Fibroblast of villous mesenchyme (primary cell): ENCODE results near the gene ALDH2. TPM values are rescaled to one million over a fixed set of nuclear protein-coding genes. Genes with fewer than 3 reads are reported as not detected.

ENCODE experiments used
- DNase-seq: peaks from one replicate; pipeline ENCODE4 v3.0.0-alpha.2; 2010; ENCODE audit warnings: low read depth
- H3K4me3 ChIP-seq: 2 replicates; pipeline ENCODE4 v1.5.1; 2011; ENCODE audit warnings: low read depth, mild to moderate bottlenecking, low read length
- total RNA-seq: library from RNA; depleted of rRNA; stranded (reverse); fragments of >200 nt; gene quantifications from 2 replicates; pipeline ENCODE4 v1.2.3, GENCODE V29; 2012
- TF ChIP-seq, protein P1 (sequence below): IDR thresholded peaks from 2 replicates; pipeline ENCODE4 v1.5.1; 2012; ENCODE audit warnings: low read depth, mild to moderate bottlenecking, low read length; ENCODE audit not compliant: insufficient read depth

The ALDH2 gene
- total RNA-seq, 1 donor: 13.4 TPM

DNA sequence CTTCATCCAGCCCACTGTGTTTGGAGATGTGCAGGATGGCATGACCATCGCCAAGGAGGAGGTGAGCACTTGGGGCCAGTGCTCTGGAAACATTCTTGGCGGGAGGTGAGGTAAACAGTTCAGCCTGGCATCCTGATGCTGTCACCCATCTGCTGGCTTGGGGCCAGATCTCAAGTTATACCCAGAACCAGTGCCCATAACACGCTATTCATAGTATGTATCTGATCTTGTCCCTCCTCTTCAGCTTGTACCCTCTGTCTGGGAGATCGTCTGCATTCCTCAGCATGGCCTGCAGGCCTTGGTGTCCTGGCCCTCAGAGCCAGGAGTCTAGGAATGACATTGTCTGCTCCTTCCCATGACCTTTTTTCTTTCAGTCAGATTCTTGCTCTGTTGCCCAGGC lies 31.4 kb downstream of the ALDH2 start:
- H3K4me3 ChIP-seq: no peak overlapping the region
- DNase-seq: no peak
- TF ChIP-seq, protein P1, sequence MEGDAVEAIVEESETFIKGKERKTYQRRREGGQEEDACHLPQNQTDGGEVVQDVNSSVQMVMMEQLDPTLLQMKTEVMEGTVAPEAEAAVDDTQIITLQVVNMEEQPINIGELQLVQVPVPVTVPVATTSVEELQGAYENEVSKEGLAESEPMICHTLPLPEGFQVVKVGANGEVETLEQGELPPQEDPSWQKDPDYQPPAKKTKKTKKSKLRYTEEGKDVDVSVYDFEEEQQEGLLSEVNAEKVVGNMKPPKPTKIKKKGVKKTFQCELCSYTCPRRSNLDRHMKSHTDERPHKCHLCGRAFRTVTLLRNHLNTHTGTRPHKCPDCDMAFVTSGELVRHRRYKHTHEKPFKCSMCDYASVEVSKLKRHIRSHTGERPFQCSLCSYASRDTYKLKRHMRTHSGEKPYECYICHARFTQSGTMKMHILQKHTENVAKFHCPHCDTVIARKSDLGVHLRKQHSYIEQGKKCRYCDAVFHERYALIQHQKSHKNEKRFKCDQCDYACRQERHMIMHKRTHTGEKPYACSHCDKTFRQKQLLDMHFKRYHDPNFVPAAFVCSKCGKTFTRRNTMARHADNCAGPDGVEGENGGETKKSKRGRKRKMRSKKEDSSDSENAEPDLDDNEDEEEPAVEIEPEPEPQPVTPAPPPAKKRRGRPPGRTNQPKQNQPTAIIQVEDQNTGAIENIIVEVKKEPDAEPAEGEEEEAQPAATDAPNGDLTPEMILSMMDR: no peak

DNA sequence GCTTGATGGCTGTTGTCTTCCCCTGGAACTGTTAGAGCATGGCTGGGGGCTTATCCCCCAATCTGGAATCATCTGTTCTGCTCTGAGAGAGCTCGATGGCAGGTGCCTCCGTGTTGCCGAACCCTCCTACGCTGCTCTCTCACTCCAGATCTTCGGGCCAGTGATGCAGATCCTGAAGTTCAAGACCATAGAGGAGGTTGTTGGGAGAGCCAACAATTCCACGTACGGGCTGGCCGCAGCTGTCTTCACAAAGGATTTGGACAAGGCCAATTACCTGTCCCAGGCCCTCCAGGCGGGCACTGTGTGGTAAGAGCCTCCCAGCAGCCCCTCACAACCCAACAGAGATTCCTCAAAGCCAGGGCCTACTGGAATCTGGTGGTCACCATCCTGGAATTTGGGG lies 33.0 kb downstream of the ALDH2 start:
- no peak overlapping the region for H3K4me3 ChIP-seq
- TF ChIP-seq, protein P1: no peak
- no peak for DNase-seq

DNA sequence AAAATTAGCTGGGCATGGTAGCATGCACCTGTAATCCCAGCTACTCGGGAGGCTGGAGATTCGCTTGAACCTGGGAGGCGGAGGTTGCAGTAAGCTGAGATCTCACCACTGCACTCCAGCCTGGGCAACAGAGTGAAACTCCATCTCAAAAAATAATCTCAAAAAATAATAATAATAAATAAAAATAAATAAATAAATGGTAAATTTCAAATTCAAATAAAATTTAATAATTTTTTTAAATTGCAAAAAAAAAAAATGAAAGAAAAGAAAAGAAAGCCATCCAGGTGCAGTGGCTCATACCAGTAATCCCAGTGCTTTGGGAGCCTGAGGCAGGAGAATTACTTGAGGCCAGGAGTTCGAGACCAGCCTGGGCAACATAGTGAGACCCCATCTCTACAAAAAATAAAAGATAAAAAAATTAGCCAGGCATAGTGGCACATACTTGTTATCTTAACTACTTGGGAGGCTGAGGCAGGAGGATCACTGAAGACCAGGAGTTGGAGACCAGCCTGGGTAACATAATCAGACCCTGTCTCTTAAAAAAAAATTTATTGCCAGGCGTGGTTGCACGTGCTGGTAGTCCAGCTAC lies 36.4 kb downstream of the ALDH2 start:
- TF ChIP-seq, protein P1: no peak
- no peak overlapping the region for H3K4me3 ChIP-seq
- DNase-seq: no peak

DNA sequence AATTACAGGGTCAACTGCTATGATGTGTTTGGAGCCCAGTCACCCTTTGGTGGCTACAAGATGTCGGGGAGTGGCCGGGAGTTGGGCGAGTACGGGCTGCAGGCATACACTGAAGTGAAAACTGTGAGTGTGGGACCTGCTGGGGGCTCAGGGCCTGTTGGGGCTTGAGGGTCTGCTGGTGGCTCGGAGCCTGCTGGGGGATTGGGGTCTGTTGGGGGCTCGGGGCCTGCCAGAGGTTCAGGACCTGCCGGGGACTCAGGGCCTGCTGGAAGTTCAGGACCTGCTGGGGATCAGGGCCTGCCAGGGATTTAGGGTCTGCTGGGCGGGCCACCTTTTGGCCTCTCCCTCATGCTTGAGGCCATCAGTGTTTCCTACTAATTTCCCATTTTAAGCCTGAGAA lies 37.1 kb downstream of the ALDH2 start:
- TF ChIP-seq, protein P1: no peak
- no peak for DNase-seq
- H3K4me3 ChIP-seq: no peak overlapping the region

DNA sequence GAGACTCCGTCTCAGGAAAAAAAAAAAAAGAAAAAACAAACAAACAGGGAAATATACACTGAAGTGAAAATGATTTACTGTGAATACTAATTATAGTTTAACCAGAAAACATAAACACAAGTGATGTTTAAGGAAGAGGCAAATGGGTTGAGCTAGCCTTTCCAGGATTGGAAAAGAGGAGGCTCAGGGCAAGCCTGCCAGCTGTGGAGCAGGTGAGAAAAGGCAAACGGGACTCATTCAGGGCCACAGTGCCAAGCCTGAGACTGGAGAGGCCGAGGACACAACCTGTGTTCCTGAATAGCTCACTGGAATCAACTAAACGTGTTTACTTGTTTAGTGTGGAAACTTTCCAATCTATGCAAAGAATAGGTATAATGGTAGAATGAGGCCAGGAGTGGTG lies 39.6 kb downstream of the ALDH2 start:
- DNase-seq: no peak
- no peak overlapping the region for H3K4me3 ChIP-seq
- TF ChIP-seq, protein P1: no peak

DNA sequence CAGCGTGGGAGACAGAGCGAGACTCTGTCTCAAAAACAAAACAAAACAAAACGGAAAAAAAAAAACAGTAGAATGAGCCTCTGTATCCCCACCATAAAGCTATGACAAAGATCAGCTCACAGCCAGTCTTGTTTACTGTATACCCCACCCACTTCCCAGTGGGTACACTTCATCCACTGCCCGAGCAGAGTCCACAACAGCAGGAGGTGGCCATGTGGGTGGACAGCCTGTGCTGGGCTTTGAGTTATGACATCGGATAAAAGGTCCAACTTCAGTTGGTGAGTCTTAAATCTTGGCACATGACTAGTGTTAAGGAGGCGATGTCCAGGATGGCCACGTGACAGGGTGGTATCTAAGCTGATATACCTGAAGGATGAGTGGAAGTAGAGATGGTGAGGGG lies 40.5 kb downstream of the ALDH2 start:
- no peak overlapping the region for H3K4me3 ChIP-seq
- TF ChIP-seq, protein P1: no peak
- no peak for DNase-seq
